GM18858 (cell line): ENCODE results near the gene OSM.

ENCODE experiments used
- ATAC-seq: cut with Tn5 transposase; IDR thresholded peaks from one replicate; pipeline ENCODE4 v1.9.1; 2021; ENCODE audit not compliant: unreplicated experiment

OSM gene

GRCh38 chr22:30266445-30267381 is at the start of gene OSM:
Gene OSM (minus strand): TSS chr22:30266851. CDS start chr22:30266799, 52 bp downstream.
- ATAC-seq, result no peak

- no peak for ATAC-seq
Measured at GRCh38 chr22:30315962-30316576, 49.4 kb upstream of the OSM start.

- no peak for ATAC-seq
Measured at GRCh38 chr22:30314915-30315314, 48.3 kb upstream of the OSM start.

GRCh38 chr22:30313527-30314363 is 47.1 kb upstream of the OSM start:
- no peak for ATAC-seq

- ATAC-seq, result no peak
Measured at GRCh38 chr22:30312053-30312452, 45.4 kb upstream of the OSM start.

- no peak for ATAC-seq
Measured at GRCh38 chr22:30310881-30311771, 44.5 kb upstream of the OSM start.

- no peak for ATAC-seq
Measured at GRCh38 chr22:30309951-30310741, 43.5 kb upstream of the OSM start.

- ATAC-seq, result no peak
Measured at GRCh38 chr22:30308518-30309230, 42.0 kb upstream of the OSM start.

GRCh38 chr22:30308093-30308492 is 41.4 kb upstream of the OSM start:
- no peak for ATAC-seq

- no peak for ATAC-seq
Measured at GRCh38 chr22:30307041-30307574, 40.5 kb upstream of the OSM start.

- no peak for ATAC-seq
Measured at GRCh38 chr22:30306627-30307011, 40.0 kb upstream of the OSM start.

- no peak for ATAC-seq
Measured at GRCh38 chr22:30305906-30306626, 39.4 kb upstream of the OSM start.

GRCh38 chr22:30305519-30305905 is 38.9 kb upstream of the OSM start:
- ATAC-seq, result no peak

GRCh38 chr22:30304495-30305244 is 38.0 kb upstream of the OSM start:
- no peak for ATAC-seq

- ATAC-seq, result no peak
Measured at GRCh38 chr22:30302810-30303138, 36.1 kb upstream of the OSM start.

- no peak for ATAC-seq
Measured at GRCh38 chr22:30301995-30302809, 35.6 kb upstream of the OSM start.

GRCh38 chr22:30299322-30299721 is 32.7 kb upstream of the OSM start:
- no peak for ATAC-seq
